Type B pancreatic cell (in vitro differentiated cells): ENCODE data around the gene IFRD2. TPM values are rescaled to one million over a fixed set of nuclear protein-coding genes. Genes with fewer than 3 reads are reported as not detected.

Experiments
- DNase-seq: peaks from one replicate; pipeline ENCODE4 v3.0.0; 2021; ENCODE audit warnings: mixed read lengths; ENCODE audit not compliant: unreplicated experiment; ENCODE audit errors: extremely low spot score
- H3K27ac Mint-ChIP-seq: 2 replicates; pipeline ENCODE4 v1.8.0; 2021; ENCODE audit warnings: mild to moderate bottlenecking, mixed read lengths
- H3K27me3 Mint-ChIP-seq: 2 replicates; pipeline ENCODE4 v1.8.0; 2021; ENCODE audit warnings: mixed read lengths
- H3K36me3 Mint-ChIP-seq: 2 replicates; pipeline ENCODE4 v1.8.0; 2021; ENCODE audit warnings: mixed read lengths
- H3K4me1 Mint-ChIP-seq: one replicate; pipeline ENCODE4 v1.8.0; 2021; ENCODE audit warnings: mixed read lengths; ENCODE audit not compliant: unreplicated experiment
- H3K4me3 Mint-ChIP-seq: 2 replicates; pipeline ENCODE4 v1.8.0; 2021; ENCODE audit warnings: mild to moderate bottlenecking, mixed read lengths
- H3K9me3 Mint-ChIP-seq: 2 replicates; pipeline ENCODE4 v1.8.0; 2021; ENCODE audit warnings: mixed read lengths
- CTCF ChIP-seq: fragments of 200-600 bp; sonication (generic); conservative IDR thresholded peaks from 2 replicates; pipeline ENCODE4 v1.5.0; 2021; ENCODE audit warnings: antibody characterized with exemption, mild to moderate bottlenecking
- total RNA-seq: library from RNA; stranded (reverse); gene quantifications from 2 replicates; pipeline ENCODE4 v1.2.1, GENCODE V29; 2021; ENCODE audit warnings: low replicate concordance

Gene IFRD2
- total RNA-seq, 1 donor from 2014 or later, result 80.5 TPM

GRCh38 chr3:50250514-50250913, 41.7 kb downstream of the IFRD2 start:
- Mint-ChIP-seq H3K27ac (no peak overlapping the region), H3K9me3 (no peaks in the 10 kb centered on the region), H3K36me3 (peaks cover 6% of the 10 kb centered on the region), H3K27me3 (no peaks in the 10 kb centered on the region), H3K4me3 (no peak overlapping the region), H3K4me1 (peaks cover 15% of the 10 kb centered on the region)
- no peak for DNase-seq
- TF ChIP-seq CTCF, result no peak

GRCh38 chr3:50249457-50249856, 42.8 kb downstream of the IFRD2 start:
- Mint-ChIP-seq H3K27ac (no peak overlapping the region), H3K4me3 (no peak overlapping the region), H3K36me3 (peaks cover 6% of the 10 kb centered on the region), H3K9me3 (no peaks in the 10 kb centered on the region), H3K27me3 (no peaks in the 10 kb centered on the region), H3K4me1 (peaks cover 19% of the 10 kb centered on the region)
- no peak for DNase-seq
- TF ChIP-seq CTCF, result no peak

GRCh38 chr3:50248387-50248786, 43.8 kb downstream of the IFRD2 start:
- peaks cover 6% of the 10 kb centered on the region for H3K36me3 Mint-ChIP-seq
- H3K4me1 Mint-ChIP-seq, result peaks cover 19% of the 10 kb centered on the region
- H3K9me3 Mint-ChIP-seq, result no peaks in the 10 kb centered on the region
- H3K27me3 Mint-ChIP-seq, result no peaks in the 10 kb centered on the region
- peak overlapping the region; percentile 44 for H3K27ac Mint-ChIP-seq
- TF ChIP-seq CTCF, result no peak
- H3K4me3 Mint-ChIP-seq, result no peak overlapping the region
- DNase-seq, result no peak

GRCh38 chr3:50246517-50246954, 45.7 kb downstream of the IFRD2 start:
- H3K27me3 Mint-ChIP-seq, result no peaks in the 10 kb centered on the region
- TF ChIP-seq CTCF, result no peak
- peak overlapping the region; percentile 79 for H3K4me3 Mint-ChIP-seq
- DNase-seq, result no peak
- H3K9me3 Mint-ChIP-seq, result no peaks in the 10 kb centered on the region
- peaks cover 6% of the 10 kb centered on the region for H3K36me3 Mint-ChIP-seq
- peaks cover 20% of the 10 kb centered on the region for H3K4me1 Mint-ChIP-seq
- peak overlapping the region; percentile 51 for H3K27ac Mint-ChIP-seq

- H3K4me3 Mint-ChIP-seq, result peak overlapping the region; percentile 79
- no peaks in the 10 kb centered on the region for H3K9me3 Mint-ChIP-seq
- peak; percentile 100 for TF ChIP-seq CTCF
- H3K27me3 Mint-ChIP-seq, result no peaks in the 10 kb centered on the region
- H3K36me3 Mint-ChIP-seq, result peaks cover 3% of the 10 kb centered on the region
- H3K4me1 Mint-ChIP-seq, result peaks cover 24% of the 10 kb centered on the region
- H3K27ac Mint-ChIP-seq, result peak overlapping the region; percentile 51
- peak; percentile 95 for DNase-seq
Observed at GRCh38 chr3:50245831-50246516, 46.3 kb downstream of the IFRD2 start.
